Activated CD4-positive, CD25-positive, alpha-beta regulatory T cell treated with anti-CD3 and anti-CD28 coated beads, Interleukin-2, amount 50 U/mL, for 24 hours (primary cell): ENCODE measurements around the gene NXF1.
A peak's percentile ranks its signal among the peaks of the same experiment; 100 is the strongest.
"Not testable (repeated sequence)": the region's sequence is repeated elsewhere in the genome, so short reads cannot be mapped to it uniquely, and the experiment has no call there.

Source experiments
- ATAC-seq, 2 donors: fragments of 150-1000 bp; cut with Tn5 transposase; one replicate each; pipeline ENCODE4 v1.10.0; 2021; ENCODE audit warnings: mild to moderate bottlenecking in 1 of 2, moderate library complexity in 1 of 2

The NXF1 gene

DNA sequence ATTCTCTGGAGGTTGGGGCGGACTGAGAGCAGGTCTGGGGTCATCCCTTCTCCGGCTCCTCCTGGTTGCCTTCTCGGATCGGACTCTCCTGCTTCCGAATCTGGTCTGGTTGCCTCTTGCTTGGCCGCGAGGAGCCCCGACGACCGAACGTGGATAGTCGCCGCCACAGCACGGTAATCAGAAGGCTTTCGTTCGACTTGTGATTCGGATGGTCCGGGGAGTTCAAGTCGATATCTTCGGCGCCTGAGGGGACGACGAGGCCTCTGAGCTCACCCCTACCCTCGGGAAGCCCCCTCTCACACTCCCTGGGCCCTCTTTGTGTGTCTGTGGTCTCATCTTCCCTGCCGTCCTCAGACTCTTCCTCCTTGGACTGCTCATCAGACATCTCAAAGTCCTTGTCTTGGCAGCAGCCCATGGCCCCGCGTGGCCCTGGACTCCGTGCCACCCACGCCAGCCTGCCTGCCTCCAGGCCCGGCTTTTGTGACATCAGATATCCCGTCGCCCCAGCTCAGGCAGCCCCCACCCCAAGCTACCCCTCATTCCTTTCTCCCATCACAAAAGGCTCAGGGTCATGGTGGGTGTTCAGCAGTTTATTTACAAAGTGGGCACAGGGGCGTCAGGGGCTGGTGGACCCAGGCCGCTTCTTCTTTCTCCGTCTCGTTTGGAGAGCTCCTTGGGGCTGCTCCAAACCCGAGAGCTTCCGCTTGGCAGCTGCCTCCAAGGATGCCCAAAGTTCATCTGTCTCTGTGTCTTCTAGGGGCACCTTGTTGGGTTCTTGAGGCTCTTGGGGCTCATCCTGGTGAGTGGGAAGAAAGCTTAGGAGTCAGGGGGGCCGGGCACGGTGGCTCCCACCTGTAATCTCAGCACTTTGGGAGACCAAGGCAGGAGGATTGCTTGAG is 27.3 kb upstream of the NXF1 start, which contains the start of gene TEX54:
TSS of gene TEX54 (minus strand) at position 506 of the 899 bp plus-strand sequence.
- ATAC-seq = peak in 1 of 2 donors; percentile 2

- ATAC-seq = peak; percentile 90 to 91
Measured at GRCh38 chr11:62831520-62832335, 26.5 kb upstream of the NXF1 start, which contains the start of gene STX5. Gene STX5 (minus strand): TSS chr11:62832051. CDS start chr11:62831243, 808 bp downstream.

DNA sequence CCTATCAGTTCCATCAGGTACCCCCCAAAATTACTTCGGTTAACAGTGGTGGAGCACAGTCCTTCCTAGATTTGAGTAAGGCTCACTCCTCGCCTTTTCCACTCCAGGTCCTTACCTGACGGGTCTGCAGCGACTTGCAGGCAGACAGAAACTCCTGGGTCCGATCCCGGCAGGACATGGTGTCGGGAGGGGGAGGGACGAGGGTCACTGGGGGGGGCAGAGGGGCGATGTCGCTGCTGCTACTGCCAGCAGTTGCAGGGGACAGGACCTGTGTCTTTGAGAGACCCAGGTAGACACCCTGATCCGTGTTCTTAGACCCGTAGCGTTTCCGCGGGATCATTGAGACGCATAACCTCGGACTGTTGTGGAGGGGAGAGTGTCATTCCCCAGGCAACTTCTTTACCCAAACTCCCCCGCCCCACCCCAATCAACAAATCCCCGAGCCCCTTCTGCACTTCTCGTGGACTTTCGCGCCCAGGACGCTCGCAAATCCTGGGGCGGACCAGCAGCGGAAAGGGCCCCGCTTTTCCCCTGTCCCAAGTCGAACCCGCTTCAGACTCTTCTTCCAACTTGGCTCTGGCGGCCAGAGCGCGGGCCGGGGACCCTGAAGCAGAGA is 25.8 kb upstream of the NXF1 start:
- ATAC-seq = no peak

DNA sequence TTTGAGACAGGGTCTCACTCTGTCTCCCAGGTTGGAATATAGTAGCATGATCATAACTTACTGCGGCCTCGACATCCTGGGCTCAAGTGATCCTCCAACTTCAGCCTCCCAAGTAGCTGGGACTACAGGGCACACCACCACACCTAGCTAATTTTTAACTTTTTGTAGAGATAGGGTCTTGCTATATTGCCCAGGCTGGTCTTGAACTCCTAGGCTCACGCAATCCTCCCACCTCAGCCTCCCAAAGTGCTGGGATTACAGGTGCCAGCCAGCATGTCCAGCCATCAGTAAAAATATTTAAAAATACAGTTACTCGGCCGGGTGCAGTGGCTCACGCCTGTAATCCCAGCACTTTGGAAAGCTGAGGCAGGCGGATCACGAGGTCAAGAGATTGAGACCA is 22.9 kb upstream of the NXF1 start:
- ATAC-seq = not testable (repeated sequence)

DNA sequence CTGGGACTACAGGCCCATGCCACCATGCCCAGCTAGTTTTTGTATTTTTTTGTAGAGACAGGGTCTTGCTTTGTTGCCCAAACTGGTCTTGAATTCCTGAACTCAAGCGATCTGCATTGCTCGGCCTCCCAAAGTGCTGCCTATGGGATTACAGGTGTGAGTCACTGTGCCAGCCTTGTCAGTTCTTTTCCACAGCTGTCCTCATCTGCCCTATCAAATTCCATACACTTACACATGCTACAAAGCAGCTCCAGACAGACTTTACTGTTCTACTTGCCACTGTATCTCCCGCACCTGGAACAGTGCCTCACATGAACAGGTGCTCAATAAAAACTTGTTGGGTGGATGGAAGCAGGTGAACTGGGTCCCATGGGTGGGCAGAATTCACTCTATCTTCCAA is 18.4 kb upstream of the NXF1 start:
- no peak for ATAC-seq

DNA sequence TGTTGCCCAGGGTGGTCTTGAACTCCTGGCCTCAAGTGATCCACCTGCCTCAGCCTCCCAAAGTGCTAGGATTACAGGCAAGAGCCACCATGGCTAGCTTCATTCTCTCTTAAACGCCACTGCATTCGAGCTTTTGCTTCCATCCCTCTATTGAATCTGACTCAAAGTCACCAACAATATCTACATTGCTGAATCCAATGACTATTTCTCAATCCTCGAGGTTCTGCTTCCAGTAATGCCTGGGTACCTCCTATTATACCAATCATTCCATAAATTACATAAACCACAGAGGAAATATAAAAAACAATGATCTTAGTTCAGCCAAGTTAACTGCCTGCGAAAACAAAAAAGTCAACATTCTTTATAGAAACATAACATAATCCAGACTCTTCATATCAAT is 11.9 kb upstream of the NXF1 start:
- no peak for ATAC-seq

DNA sequence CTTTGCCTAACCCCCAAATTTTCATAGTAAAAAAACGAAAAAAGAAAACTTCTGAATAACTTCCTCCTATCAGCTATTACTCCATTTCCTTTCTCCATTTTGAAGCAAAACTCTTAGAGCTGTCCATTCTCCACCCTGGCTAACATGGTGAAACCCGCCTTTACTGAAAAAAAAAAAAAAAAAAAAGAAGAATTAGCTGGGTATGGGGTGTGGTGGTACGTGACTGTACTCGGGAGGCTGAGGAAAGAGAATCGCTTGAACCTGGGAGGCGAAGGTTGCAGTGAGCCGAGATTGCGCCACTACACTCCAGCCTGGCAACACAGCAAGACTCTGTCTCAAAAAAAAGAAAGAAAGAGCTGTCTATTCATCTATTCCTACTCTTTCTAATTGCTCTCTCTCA is 11.3 kb upstream of the NXF1 start:
- ATAC-seq = no peak

- no peak for ATAC-seq
Measured at GRCh38 chr11:62811659-62812058, 6.4 kb upstream of the NXF1 start.

GRCh38 chr11:62810748-62811147 is 5.5 kb upstream of the NXF1 start:
- ATAC-seq = no peak

- no peak for ATAC-seq
Measured at GRCh38 chr11:62806611-62807121, 1.4 kb upstream of the NXF1 start.

DNA sequence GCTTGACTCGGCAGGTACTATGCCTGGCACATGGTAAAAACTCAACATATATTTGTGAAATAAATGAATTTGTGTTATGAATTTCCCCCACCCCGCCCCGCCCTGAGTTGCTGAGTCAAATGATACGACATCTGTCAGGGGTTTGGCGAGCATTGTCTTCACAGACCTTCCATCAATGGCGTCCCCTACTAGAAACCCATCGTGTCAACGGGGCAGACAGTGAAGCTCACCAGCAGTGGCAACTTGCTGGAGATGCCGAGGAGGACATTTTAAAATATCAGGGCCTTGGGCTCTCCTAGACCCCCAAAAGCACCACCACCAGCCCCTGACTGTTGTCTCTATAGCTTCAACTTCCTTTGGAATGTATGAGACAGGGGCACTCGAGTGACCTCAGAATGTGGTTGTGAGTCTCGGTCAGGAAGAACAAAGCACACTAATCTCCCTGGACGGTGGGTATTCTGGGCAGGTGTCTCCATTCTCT is 761 bp upstream of the NXF1 start:
- peak; percentile 32 to 36 for ATAC-seq

GRCh38 chr11:62804310-62805075 is 747 bp downstream of the NXF1 start:
- peak; percentile 22 to 47 for ATAC-seq

DNA sequence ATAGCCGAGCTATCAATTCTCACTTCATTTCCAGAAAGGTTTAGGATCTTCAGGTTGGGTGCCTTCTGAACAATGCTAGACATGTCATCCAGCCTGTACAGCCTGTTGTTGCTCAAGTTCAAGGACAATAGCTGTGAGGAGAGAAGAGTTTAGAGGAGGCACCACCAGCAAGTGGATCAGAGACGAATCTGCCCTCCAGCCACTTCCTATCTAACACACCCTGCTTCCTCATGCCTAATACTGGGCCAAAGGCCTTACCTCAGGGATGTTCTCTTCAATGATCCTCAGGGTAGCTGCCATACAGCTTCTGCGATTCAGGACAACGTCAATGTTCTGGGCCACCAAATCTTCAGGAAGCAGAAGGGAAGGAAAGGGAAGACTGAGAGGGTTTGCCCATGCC is 4.2 kb downstream of the NXF1 start:
- ATAC-seq = no peak

GRCh38 chr11:62799486-62799885 is 5.8 kb downstream of the NXF1 start:
- ATAC-seq = no peak

DNA sequence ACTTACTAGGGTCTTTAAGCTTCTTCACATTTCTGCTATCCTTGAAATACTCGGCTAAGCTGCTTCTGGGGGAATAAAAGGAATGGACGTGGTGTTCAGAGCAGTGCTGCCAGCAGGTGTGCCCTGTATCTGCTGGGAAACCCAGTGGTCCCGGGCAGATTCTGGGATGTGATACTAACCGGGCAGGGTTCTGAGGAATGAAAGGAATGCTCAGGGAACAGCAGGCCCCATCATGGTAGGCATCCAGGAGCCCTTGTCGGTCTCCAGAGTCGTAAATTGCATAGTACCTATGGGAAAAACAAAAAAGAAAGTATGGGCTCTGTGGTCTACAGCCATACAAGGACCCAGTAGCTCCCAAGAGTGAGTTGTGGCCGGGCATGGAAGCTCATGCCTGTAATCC is 9.0 kb downstream of the NXF1 start:
- ATAC-seq = no peak

GRCh38 chr11:62794201-62794775 is 11.0 kb downstream of the NXF1 start:
- no peak for ATAC-seq

DNA sequence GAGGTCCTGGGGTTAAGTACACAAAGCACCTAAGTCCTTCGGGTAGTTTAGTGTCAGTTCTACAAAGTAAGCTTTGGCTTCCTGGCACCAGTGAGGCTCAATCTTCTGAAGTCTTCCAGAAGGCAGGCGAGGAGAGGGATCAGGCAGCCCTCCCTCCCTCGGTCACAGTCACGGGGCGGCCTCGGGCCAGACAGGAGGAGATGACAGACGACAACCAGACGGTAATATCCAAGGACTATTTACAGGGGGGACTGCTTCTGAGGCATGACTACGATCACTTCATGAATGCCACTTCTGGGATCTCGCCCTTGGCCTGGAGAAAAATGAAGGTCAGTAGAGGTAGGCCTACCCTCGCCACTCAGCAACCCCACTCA is 13.1 kb downstream of the NXF1 start:
- no peak for ATAC-seq

GRCh38 chr11:62791501-62792201 is 13.6 kb downstream of the NXF1 start, which contains the start of gene TMEM223:
Gene TMEM223 (minus strand): TSS chr11:62792006. CDS start chr11:62791994, 12 bp downstream.
- ATAC-seq = peak; percentile 79 to 80

DNA sequence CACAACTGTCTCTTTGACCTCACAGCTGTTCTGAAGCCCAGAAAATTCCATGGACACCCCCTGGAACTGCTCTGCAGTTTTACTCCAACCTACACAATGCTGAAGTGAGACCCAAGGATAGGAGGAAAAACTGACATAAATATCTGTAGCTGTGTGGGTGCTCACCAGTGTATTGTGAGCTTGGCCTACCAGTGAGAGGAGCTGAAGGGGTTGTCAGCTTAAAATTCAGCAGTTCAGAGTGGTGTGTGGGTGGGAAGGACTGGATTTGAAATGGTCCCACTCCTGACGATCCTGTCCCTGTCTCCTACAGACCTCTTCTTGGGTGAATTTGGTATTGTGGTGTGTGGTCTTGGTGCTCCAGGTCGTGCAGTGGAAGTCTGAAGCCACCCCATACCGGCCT is 15.7 kb downstream of the NXF1 start:
- ATAC-seq = no peak

GRCh38 chr11:62788991-62789390 is 16.2 kb downstream of the NXF1 start:
- ATAC-seq = no peak
